ENCODE results near the gene ORM1.

ORM1 gene

DNA sequence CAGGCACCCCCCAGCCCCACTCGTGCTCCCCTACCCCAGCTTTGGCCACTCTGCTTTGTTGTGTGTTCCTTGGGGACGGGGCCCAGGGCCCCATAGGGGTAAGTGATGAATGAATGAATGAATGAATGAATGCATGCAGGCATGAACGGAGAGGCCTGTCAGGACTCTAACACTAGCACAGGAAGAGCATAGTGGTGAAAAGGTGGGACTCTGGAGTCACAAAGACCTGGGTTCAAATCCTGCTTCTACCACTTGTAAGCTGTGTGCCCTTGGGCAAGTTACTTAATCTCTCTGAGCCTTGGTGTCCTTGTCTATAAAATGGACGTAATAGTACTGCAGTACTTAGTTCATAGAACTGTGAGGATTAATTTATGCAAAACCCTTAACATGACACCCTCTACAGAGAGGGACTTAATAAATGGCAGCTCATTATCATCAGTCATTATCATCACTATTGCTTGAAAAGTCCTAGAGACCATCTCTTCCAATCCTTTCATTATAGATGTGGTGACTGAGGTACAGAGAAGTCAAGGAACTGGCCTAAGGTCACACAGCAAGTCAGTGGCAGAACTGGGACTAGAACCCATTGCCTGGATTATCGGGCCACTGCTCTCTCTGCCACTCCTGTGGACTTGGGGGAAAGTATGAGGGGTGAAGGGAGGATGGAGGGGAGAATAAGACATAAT lies 20.0 kb downstream of the ORM1 start:
- DNase-seq (ENCODE audit: low read depth in 2 of 2): no peak

- DNase-seq (ENCODE audit: low read depth in 2 of 2): no peak
These were observed 20.7 kb downstream of the ORM1 start for GRCh38 chr9:114343471-114344187.

GRCh38 chr9:114344188-114344566 lies 21.3 kb downstream of the ORM1 start:
- DNase-seq (ENCODE audit: low read depth in 2 of 2): no peak

- no peak for DNase-seq (ENCODE audit: low read depth in 2 of 2)
These were observed 21.8 kb downstream of the ORM1 start for GRCh38 chr9:114344692-114345091.

GRCh38 chr9:114345493-114346065 lies 22.7 kb downstream of the ORM1 start:
- DNase-seq (ENCODE audit: low read depth in 2 of 2): no peak

- DNase-seq (ENCODE audit: low read depth in 2 of 2): no peak
These were observed 23.2 kb downstream of the ORM1 start for GRCh38 chr9:114346146-114346545.

- DNase-seq (ENCODE audit: low read depth in 2 of 2): no peak
These were observed 24.8 kb downstream of the ORM1 start for GRCh38 chr9:114347675-114348074.

DNA sequence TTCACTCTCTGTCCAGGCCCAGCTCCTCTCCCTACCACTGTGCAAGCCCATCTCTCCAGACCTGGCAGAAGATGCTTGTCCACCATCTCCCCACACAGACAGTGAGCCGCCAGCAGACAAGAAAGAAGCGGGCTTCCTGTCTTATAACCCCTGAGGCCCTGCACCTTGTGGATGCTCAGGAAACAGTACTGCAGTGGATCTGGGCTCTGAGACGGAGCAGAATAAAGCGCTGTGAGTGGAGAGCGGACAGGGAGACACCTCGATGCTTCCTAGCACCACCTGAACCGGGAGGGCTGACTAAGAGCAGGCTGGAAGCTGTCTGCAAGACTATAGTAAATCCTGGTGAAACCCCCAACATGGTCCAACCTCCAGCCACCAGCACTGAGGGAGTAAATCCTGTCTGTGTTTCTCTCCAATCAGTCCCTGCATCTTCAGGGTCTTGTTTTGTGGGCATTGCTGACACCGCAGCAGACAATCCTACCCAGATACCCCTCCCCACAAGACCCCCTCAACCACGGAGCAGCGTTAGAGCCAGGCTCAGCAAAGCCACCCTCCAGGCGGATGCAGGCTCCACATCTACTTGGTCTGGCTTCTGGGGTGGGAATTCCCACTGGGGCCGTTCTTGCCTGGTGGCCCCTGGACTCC lies 25.5 kb downstream of the ORM1 start:
- no peak for DNase-seq (ENCODE audit: low read depth in 2 of 2)

- peak; percentile 60 to 76 for DNase-seq (ENCODE audit: low read depth in 2 of 2)
These were observed 26.1 kb downstream of the ORM1 start for GRCh38 chr9:114348906-114349482.

GRCh38 chr9:114349713-114350480 lies 27.0 kb downstream of the ORM1 start:
- DNase-seq (ENCODE audit: low read depth in 2 of 2): no peak

DNA sequence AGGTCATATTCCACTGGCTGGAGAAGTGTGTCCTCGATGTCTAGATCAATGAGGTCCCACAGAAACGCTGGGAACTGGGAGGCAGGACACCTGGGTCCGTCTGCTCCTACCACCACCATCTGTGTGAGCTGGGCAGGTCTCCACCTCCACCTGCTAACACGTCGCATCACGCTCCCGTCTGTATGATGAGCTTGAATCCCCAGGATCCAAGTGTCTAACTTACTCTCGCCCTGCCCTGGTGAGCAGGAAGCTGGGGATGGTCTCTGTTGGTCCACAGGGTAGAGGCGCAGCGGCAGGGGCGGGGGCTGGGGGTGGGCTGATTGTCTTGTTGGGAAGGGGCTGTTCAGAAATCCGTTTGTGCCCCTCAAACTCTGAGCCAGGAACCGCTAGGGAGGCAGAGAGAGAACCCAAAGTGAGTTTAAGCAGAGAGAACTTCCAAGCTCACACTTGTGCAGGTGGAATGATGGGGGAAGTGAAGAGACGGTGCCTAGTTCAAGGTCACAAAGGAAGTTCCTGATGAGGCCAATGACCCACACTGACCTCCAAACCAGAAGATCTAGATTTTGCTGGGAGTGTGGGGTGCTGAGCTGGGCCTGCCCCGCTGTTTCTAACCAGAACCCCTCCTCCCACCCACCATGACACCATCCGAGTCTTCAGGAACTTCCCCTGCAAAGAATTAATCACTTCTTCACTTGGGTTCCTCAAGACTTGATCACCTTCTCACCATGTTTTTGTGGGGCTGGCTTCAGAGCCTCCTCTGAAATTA lies 27.9 kb downstream of the ORM1 start:
- no peak for DNase-seq (ENCODE audit: low read depth in 2 of 2)

GRCh38 chr9:114351932-114352331 lies 29.0 kb downstream of the ORM1 start:
- DNase-seq (ENCODE audit: low read depth in 2 of 2): no peak

- DNase-seq (ENCODE audit: low read depth in 2 of 2): no peak
These were observed 32.9 kb downstream of the ORM1 start for GRCh38 chr9:114355821-114356220.

DNA sequence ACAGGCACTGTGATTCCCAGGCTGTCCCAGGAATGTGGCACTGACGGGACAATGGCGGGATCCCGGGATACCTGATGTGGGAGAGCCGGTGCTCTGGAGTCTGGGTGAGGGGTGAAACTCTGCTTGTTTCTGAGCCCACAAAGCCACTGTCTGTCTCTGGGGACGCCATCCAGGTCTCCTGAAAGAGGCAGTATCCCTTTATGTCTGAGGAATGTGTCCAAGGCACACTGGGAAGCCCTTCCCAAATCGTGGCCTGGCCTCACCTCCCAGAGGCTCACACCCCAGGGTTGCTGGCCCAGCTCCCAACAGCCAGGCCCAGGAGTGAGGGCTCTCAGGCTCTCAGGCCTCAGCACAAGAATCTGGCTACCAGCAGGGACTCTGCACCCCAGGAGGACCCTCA lies 33.9 kb downstream of the ORM1 start:
- no peak for DNase-seq (ENCODE audit: low read depth in 2 of 2)

DNA sequence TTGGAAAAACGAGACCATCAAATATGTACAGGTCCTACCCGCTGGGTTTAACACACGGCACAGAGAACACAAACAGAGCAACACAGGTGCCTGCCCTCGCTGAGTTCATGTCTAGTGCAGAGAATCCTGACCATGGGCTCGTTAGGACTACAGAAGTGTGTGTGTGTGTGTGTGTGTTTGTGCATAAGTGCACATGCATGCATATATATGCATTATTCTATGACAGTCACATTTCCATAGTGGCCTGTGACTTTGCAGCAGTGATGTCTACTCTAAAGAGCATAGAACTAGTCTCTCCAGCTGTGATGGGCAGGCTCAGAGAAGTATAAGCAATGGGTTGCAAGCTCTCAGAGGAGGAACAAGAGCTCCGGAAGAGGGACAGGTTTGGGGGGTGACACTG lies 34.5 kb downstream of the ORM1 start:
- no peak for DNase-seq (ENCODE audit: low read depth in 2 of 2)

DNA sequence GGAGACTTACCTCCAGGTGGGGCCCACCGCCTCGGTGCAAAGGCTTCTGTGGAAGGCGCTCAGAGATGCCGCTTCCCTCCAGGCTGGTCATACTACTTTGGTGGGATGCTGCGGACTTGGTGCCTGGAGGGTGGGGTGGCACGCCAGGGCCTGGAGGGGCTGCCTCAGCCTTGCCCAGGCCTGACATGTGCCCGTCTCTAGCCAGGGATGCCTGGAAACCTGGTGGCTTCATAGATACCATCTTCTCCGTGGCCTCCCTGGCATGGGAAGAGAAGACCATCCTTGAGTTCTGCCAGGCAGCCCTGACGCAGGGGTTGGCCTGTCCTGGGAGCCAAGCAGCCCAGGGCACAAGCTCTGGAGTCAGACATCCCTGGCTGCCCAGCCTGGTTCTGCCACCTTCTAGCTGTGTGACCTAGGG lies 35.0 kb downstream of the ORM1 start:
- no peak for DNase-seq (ENCODE audit: low read depth in 2 of 2)

GRCh38 chr9:114359801-114360200 lies 36.9 kb downstream of the ORM1 start:
- DNase-seq (ENCODE audit: low read depth in 2 of 2): no peak

GRCh38 chr9:114361542-114361941 lies 38.6 kb downstream of the ORM1 start:
- DNase-seq (ENCODE audit: low read depth in 2 of 2): no peak

DNA sequence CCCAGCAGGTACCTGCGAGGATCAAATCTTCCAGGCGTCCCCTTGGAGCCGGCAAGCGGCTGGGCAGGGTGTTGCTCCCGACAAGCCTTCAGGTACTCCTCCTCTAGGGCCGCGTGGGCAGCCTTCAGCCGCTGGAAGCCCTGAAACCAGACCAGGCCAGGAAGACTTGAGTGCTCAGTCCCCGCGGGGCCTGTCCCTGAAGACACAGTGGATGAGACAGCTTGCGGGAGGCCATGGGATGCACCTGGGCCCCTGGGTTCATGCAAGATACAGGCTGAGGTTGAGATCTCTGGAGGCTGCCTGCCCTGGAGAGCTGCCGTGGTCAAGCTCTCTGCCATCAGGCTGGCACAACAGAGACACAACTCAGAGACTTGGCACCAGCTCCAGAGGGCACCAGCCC lies 39.5 kb downstream of the ORM1 start:
- no peak for DNase-seq (ENCODE audit: low read depth in 2 of 2)

GRCh38 chr9:114363424-114363823 lies 40.5 kb downstream of the ORM1 start:
- no peak for DNase-seq (ENCODE audit: low read depth in 2 of 2)
